ENCODE measurements around the gene NT5DC1.

NT5DC1 gene

GRCh38 chr6:116144605-116145004 lies 44.0 kb downstream of the NT5DC1 start:
- DNase-seq: no peak

DNA sequence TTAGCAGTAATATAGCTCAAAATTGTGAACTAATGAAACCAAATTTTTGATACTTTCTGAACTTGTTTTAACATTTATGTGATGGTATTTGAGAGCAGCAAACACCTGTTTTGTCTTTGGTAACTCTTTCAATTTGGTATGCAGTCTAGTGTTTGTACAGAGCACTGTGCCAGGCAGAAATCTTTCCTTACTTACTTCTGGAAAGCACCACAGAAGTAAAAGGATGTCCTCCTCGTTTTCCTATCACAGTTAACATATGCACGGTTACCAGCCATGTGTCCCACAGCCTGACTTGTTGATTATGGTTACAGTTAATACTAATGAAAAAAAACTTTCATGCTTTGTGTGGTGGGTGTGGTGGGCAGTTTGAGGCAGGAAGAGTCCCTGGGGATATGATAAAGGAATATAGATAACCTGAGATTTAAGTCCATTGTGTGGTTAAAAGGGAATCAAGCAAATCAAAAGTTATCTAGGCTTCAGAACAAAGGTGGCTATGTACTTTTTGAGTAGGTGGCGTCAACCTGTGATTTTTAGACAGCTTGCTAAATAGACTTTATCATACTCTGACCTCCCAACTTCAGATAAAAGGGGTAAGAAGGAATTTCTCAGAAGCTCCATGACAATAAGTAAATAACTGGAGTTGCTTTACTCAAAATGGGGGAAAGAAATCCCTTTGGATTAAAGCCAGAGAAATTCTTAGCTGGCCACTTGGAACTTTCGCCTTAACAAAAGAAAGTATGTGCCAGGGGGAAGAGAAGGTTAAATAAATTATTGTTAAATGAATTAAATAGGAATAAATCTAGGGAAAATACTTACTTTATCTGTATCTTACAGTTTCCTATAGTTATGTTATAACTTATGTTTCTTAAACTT lies 45.4 kb downstream of the NT5DC1 start:
- no peak for DNase-seq

DNA sequence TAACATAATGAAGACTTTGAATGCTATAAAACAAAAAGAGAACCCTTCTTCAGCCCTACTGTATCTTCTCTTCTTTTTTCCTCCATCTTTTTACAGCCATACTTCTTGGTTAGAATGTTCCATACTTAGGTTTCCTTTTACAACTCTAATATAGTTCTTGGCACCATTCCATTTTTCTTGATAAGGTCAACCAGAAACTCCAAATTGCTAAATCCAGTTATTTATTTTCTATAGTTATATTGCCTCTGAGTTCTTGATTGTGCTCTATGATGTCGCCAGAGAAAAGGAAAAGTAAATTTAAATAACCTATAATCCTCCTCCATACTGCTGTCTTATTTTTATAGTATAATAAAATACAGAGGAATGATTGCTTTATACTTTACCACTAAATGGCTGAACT lies 52.0 kb downstream of the NT5DC1 start:
- DNase-seq: no peak

DNA sequence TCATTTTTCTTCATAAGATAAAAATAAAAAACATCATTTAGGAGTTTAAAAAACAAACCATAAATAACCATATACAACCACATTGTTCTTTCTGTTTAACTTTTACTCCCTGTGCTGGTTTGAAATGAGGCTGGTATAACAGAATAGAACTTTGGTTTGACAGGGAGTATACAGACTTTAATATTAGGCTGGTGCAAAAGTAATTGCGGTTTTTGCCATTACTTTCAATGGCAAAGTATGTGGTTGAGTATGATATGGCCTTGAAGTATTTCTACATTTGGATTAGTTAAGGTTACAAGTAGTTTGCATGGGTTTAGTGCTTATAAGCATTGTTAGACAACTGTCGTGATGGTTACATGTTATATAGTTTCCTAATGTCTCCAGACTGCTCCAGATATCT lies 54.2 kb downstream of the NT5DC1 start:
- no peak for DNase-seq

GRCh38 chr6:116156405-116157326 lies 56.0 kb downstream of the NT5DC1 start:
- no peak for DNase-seq

- DNase-seq: no peak
Observed at GRCh38 chr6:116157391-116157790, 56.7 kb downstream of the NT5DC1 start.

DNA sequence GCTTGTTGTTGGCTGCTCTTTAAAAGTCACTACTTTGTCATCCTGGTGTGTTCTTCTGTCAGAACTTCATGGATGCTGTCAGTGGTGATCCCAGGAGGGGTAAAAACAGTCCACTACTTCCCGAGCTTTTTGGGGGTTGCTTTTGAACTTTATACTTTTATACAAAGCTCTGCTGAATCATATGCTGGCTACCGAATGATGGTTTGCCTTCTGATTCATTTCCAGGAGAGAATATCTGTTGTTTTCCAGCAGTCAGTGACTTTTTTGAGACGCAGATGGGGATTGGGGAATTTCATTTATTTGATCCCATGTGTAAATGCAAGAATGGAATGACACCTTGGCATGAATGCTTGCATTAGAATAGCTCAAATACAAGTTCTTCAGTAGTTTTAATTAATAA lies 58.0 kb downstream of the NT5DC1 start:
- no peak for DNase-seq

- DNase-seq: no peak
Observed at GRCh38 chr6:116159782-116160524, 59.3 kb downstream of the NT5DC1 start.

DNA sequence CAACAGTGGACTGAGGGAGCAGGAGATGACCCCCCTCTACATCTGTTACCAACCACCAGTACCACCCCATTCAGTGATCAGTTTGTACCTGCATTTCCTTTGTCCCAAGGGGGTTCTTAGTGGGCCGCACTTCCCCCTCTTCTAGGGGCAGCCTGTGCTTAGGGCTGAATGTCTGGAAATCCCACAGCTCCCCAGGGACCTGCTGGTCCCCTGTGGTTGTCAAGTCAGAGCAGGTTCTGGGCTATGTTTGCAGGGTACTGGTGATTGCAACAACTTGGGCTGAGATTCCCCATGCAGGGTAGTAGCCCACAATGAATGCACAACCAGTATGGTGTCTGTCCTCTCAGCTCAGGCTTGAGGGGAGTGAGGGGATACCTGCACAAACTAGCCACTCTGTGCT lies 64.9 kb downstream of the NT5DC1 start:
- no peak for DNase-seq

- no peak for DNase-seq
Observed at GRCh38 chr6:116166369-116166768, 65.7 kb downstream of the NT5DC1 start.

DNA sequence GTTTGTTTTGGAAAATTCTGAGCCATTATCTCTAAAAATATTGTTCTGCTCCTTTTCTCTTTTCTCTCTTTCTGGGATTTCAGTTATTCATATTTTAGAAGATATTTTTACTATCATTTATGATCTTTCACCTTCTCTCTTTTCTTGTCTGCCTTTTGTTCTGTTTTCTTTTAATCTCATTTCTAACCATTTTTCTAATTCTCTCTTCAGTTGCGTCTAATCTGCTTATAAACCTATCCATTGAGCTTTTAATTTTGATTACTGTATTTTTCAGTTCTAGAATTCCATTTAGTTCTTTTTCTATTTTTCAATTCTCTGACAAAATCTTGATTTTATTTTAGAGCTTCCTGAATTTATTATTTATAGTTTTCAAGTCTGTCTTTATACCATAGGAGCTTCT lies 67.5 kb downstream of the NT5DC1 start:
- DNase-seq: no peak

GRCh38 chr6:116169880-116170279 lies 69.2 kb downstream of the NT5DC1 start:
- DNase-seq: no peak

- DNase-seq: no peak
Observed at GRCh38 chr6:116170358-116171057, 69.9 kb downstream of the NT5DC1 start.

GRCh38 chr6:116173928-116174327 lies 73.3 kb downstream of the NT5DC1 start:
- DNase-seq: no peak

GRCh38 chr6:116175344-116175743 lies 74.7 kb downstream of the NT5DC1 start:
- DNase-seq: no peak

- DNase-seq: no peak
Observed at GRCh38 chr6:116176596-116176995, 75.9 kb downstream of the NT5DC1 start.

- no peak for DNase-seq
Observed at GRCh38 chr6:116180375-116180774, 79.7 kb downstream of the NT5DC1 start.

- no peak for DNase-seq
Observed at GRCh38 chr6:116189472-116189871, 88.8 kb downstream of the NT5DC1 start.

- no peak for DNase-seq
Observed at GRCh38 chr6:116190550-116190949, 89.9 kb downstream of the NT5DC1 start.

- DNase-seq: no peak
Observed at GRCh38 chr6:116191881-116192280, 91.2 kb downstream of the NT5DC1 start.

DNA sequence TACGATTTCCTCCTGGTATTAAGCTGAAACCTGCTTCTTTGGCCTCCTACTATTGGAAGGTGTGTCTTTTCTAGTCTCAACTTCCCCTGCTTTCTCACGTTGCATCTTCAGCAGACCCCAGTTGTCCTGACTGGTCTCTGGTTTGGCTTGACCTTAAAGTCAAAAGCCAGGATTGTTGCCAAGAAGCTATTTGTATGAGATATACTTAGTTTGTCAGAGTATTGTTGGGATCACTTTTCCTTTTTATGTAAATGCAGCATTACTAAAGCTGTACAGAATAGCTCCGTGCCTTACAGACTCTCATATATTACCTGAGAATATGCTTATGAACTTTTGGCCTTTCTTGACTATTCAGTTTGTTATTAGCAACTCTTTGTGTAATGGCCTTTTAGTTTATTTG lies 92.1 kb downstream of the NT5DC1 start:
- DNase-seq: no peak

GRCh38 chr6:116196841-116197240 lies 96.2 kb downstream of the NT5DC1 start:
- DNase-seq: no peak
